ENCODE data around the gene SRSF3. TPM values are rescaled to one million over a fixed set of nuclear protein-coding genes. Genes with fewer than 3 reads are reported as not detected.

SRSF3 gene
- total RNA-seq, 1 experiment from 2014 or later: 412 TPM

DNA sequence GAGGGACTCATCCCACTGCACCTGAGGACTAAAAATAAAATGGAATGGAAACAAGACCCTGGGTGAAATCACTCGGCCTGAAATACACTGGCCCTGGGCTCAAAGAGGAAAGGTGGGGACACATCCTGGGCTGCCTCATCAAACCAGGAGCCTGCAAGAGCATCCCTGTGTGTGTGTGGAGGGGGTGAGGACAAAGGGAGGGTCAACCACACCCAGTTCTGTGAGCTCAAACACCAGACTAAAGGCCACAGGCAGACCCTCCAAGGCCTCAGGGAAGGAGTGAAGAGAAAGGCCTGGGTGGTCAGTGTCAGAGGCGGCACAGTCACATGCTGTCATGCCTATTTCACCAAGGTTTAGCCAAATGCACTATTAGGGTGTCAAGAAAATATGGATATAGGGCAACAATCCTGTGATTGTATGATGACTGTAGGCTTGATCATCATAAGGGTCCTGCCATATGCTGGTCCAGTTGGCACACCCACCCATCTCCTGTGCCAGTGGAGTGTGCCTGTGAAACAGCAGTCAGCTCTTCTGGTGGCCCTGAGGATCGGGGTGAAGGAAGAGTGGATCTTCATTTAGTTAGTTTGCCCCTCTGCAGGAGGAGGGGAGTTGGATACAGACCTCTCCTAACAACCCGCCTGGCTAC lies 28.9 kb downstream of the SRSF3 start:
- DNase-seq (ENCODE audit: low read depth): no peak

GRCh38 chr6:36623547-36624459 lies 29.6 kb downstream of the SRSF3 start:
- peak; percentile 80 for DNase-seq (ENCODE audit: low read depth)

DNA sequence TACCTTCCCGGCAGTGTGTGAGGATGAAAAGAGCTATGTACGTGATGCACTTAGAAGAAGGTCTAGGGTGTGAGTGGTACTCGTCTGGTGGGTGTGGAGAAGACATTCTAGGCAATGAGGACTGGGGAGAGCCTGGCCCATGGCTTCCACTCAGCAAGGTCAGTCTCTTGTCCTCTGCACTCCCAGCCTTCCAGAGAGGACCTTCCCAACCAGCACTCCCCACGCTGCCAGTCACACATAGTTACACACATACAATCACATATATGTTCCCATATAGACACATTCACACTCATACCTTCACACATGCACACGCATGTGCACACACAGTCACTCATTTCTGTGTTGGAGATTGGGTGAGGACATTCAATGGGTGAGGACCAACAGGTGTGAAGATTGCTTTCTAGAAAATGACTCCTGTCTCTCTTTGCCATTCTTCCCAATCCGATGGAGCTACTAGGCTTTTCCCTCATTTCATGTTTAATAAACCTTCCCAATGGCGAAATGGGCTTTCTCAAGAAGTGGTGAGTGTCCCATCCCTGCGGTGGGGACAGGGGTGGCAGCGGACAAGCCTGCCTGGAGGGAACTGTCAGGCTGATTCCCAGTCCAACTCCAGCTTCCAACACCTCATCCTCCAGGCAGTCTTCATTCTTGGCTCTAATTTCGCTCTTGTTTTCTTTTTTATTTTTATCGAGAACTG lies 30.4 kb downstream of the SRSF3 start:
- no peak for DNase-seq (ENCODE audit: low read depth)

- peak; percentile 26 for DNase-seq (ENCODE audit: low read depth)
These were observed 31.2 kb downstream of the SRSF3 start for GRCh38 chr6:36625158-36625919.

DNA sequence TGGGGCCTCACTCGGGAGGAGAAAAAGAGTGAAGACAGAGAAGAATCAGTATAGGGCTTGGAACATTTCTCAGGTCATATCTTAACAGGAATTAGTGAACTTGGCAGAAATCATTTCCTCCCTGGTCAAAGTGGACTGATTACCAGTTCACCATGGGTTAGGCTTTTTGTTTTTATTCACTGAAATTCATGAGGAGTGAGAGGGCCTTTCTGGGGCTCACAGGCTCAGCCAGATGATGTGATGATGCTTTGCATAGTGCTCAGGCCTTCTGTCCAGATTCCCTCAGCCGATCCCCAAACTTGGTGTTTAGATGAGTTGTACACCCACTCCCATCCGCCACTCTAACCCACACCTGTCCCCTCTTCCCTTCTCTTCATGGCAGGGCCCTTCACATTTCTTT lies 32.5 kb downstream of the SRSF3 start:
- DNase-seq (ENCODE audit: low read depth): no peak

- no peak for DNase-seq (ENCODE audit: low read depth)
These were observed 33.0 kb downstream of the SRSF3 start for GRCh38 chr6:36627141-36627540.

- DNase-seq (ENCODE audit: low read depth): peak; percentile 54
These were observed 33.7 kb downstream of the SRSF3 start for GRCh38 chr6:36627801-36628246.

DNA sequence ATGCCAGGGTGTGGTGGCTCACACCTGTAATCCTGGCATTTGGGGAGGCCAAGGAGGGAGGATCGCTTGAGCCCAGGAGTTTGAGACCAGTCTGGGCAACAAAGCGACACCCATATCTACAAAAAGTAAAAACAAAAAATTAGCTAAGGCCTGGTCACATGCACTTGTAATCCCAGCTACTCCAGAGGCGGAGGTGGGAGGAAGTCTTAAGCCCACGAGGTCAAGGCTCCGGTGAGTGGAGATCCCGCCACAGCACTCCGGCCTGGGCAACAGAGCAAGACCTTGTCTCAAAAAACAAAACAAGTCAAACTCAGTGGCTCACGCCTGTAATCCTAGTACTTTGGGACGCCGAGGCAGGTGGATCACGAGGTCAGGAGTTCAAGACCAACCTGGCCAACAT lies 35.6 kb downstream of the SRSF3 start:
- DNase-seq (ENCODE audit: low read depth): no peak

DNA sequence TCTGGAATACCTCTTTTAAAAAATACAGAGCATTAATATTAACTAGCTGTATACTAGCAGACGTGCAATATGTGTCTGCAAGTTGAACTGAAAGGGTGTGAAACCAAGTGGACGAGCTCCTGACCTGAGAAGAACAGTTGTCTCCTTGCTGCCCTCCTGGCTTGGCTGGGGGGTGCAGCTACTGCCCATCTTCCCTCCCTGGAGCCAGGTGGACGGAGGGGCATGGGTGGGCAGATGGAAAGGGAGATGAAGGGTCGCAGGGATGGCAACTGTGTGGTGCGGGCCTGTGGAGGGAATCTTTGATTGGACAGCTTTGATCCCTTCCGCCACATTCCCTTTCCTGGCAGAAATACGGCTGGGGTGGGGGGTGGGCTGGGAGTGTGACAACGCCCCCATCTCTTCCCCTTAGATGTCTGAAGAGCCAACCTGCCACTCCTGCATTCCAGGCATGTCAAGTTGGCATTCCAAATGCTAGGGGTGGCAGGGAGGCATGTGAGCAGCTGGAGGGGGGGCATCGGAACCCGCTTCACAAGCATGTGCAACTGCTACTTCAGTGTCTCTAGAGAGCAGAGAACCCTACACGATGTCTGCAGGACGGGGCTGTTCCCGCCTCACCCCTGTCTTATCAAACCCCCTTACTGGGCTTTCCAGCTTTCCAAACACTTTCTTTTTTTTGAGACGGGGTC lies 37.3 kb downstream of the SRSF3 start:
- no peak for DNase-seq (ENCODE audit: low read depth)

DNA sequence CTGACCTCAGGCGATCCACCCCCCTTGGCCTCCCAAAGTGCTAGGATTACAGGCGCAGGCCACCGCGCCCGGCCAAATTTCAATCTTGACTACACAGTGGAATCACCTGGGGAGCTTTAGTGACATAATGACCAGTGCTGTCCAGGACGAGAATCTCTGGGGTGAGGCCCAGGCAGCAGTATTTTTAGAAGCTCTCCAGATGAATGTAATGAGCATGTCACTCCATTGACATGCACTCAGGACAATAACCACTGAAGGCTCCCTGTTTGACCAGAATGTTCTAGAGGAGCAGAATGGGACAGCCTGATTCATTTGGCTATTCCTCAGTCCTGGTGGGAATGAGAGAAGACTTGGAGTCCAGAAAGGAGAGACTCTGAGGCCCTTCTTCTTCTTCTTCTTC lies 39.2 kb downstream of the SRSF3 start:
- DNase-seq (ENCODE audit: low read depth): no peak

DNA sequence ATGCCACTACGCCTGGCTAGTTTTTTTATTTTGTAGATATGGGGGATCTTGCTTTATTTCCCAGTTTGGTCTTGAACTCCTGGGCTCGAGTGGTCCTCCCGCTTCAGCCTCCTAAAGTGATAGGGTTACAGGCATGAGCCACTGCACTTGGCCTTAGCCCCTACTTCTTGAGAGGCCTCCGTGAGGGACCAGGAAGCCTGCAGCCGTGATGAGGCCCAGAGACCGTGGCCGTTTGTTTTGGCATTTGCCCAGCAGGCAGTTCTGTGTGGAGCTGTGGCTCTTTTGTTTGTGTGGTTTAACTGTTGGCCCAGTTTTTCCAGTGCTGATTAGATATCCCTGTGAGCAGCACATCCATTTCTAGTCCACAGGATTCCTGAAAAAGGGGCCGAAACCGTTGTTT lies 39.8 kb downstream of the SRSF3 start:
- peak; percentile 42 for DNase-seq (ENCODE audit: low read depth)

DNA sequence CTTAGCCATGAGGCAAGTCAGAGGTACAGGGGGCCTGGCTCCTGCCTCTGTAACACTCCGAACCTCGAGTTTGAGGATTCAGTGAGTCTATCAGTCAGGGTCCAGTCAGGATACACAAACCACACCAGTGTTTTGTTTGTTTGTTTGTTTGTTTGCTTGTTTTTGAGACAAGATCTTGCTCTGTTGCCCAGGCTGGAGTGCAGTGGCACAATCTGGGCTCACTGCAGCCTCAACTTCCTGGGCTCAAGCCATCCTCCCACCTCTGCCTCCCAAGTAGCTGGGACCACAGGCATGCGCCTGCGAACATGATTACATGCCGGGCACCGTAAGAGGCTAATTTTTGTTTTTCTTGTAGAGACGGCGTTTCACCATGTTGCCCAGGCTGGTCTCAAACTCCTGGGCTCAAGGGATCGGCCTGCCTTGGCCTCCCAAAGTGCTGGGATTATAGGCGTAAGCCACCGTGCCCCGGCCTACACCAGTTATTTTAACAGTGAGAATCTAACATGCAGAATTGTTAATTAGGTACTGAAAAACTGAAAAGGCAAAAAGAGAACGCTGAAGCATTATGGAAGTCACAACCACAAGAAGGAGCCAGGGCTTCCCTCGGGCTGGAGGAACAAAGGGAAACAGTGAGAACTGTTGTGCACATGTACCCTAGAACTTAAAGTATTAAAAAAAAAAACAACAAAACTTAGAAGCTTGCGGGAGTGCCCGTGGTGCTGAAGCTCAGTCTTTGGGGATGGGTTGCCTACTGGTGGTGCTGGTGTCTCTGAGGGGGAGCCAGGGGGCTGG lies 40.4 kb downstream of the SRSF3 start:
- DNase-seq (ENCODE audit: low read depth): no peak

- no peak for DNase-seq (ENCODE audit: low read depth)
These were observed 42.1 kb downstream of the SRSF3 start for GRCh38 chr6:36636283-36636682.

DNA sequence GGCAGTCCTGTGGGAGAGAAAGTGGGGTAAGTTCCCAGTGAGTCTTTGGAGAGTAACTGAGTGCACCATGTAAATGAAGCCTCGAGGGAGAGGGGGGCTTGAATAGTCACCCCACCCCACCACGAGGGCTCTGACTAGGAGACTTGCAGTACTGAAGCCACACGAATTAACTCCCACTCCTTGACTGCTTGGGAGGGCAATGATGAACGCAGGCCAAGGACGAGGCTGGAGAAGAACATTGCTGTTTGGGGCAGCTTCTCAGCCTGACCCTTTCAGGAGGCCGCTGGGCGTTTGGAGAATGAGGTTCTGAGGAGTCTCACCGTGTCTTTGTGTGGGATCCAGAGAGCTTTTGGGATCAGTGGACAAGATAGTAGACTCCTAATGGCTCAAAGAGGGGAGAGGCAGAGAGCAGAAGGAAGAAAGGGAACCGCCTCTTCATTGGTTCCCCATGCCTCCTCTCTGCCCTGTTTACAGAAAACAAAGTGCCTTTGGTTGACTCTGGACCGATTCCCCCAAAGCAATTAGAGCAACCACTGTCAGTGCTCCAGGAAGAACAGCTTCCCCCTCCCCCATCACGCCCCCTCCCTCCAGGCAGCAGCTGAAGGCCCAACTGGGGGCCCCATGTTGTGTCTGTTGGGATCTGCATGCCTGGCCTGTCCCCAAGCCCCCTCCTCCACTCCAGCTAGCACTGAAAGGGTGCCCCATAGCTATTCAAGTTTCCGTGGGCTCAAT lies 42.7 kb downstream of the SRSF3 start:
- no peak for DNase-seq (ENCODE audit: low read depth)

DNA sequence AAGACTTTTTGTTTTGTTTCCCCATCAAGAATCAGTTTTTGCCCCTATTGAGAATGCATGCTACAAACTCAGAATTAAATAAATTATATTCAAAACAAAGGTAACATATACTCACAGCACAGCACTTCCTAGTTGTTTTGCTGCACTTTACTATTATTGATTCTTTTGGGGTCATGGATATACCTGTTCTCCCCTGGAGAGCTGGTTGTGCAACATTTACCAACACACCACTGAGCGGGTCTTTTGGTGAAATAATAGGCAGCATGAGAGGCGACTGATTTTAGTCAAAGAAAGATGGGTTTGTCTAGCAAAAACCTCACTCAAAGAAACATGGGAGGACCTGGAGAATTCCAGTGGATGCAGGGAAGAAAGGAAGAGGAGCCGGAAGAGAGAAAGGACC lies 44.4 kb downstream of the SRSF3 start:
- DNase-seq (ENCODE audit: low read depth): no peak

DNA sequence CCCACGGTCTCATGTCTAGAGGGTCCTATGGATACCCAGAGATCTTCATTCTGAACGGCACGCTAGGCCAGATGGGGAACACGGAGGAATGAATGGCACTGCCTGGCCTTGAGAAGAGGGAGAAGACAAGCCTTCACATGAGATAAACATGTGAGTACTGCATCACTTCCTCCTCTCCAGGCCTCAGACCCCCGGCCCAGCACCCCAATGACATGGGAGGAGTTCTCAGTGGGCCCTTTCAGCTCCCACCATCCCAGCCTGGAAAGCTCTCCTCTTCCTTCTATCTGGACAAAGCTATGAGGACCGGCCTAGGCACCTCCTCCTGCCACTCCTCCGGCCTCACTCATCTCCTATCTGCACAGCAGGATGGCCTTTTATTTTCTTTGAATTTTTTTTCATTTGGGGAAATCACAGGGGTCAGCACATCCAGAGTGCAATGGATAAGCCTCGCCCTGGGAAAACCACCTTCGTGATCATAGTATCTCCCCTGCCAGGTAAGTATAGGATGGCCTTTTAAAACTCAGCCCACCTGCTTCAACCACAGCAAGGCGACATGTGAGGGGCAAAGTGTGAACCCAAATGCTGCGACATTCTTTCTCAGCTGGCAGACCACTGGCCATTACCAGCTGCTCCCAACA lies 45.1 kb downstream of the SRSF3 start:
- DNase-seq (ENCODE audit: low read depth): no peak

DNA sequence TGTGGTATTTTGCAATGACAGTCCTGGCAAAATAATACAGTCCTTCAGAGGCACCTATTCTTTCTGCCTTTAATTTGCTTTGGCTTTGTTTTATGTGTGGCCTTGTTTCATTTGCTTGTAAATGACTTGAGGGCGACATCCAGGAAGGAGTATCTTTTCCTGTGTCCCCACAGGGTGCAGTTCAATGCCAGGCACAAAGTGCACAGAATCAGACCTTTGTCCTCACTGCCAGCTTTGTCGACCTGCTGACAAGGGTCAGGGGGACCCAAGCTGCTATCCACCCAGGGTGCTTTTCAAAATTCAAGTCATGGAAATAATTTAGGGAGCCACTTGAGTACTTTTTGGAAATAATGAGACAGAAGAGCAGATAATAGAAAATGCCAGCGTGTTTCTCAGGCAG lies 47.4 kb downstream of the SRSF3 start:
- DNase-seq (ENCODE audit: low read depth): no peak

- DNase-seq (ENCODE audit: low read depth): peak; percentile 90
These were observed 49.0 kb downstream of the SRSF3 start for GRCh38 chr6:36642913-36643817.

Data from HT1080 (cell line).